HepG2 (cell line): Measurements from ENCODE around the gene CKS1B. TPM values are rescaled to one million over a fixed set of nuclear protein-coding genes. Genes with fewer than 3 reads are reported as not detected.

Source experiments
- CREM ChIP-seq, 2 experiments: sonication (generic) in 1 of 2; formaldehyde crosslinking in 1 of 2; IDR thresholded peaks; 2 replicates each; pipeline versions ENCODE4 v1.4.0 to v1.6.1; 2016 to 2020; ENCODE audit warnings: antibody characterized with exemption in 1 of 2, mild to moderate bottlenecking in 1 of 2, missing genetic modification reagents in 1 of 2
- ETV6 ChIP-seq: sonication (generic); formaldehyde crosslinking; conservative IDR thresholded peaks from 2 replicates; pipeline ENCODE4 v1.4.0; 2020; ENCODE audit warnings: missing genetic modification reagents
- IKZF4 ChIP-seq: sonication (generic); formaldehyde crosslinking; IDR thresholded peaks from 2 replicates; pipeline ENCODE4 v1.5.1; 2020; ENCODE audit warnings: borderline replicate concordance, mild to moderate bottlenecking, low read depth, missing genetic modification reagents; ENCODE audit errors: not compliant biosample characterization
- IKZF5 ChIP-seq: IDR thresholded peaks from 2 replicates; pipeline ENCODE4 v1.6.1; 2018; ENCODE audit warnings: missing genetic modification reagents, mild to moderate bottlenecking, missing compliant biosample characterization
- POLR2G ChIP-seq: fragments of 200-400 bp; formaldehyde crosslinking; IDR thresholded peaks from 2 replicates; pipeline ENCODE4 v1.6.1; 2018; ENCODE audit warnings: mild to moderate bottlenecking, low read depth, low read length, moderate library complexity
- STAT6 ChIP-seq: sonication (generic); formaldehyde crosslinking; IDR thresholded peaks from 2 replicates; pipeline ENCODE4 v1.4.0; 2020; ENCODE audit warnings: missing genetic modification reagents, mild to moderate bottlenecking, borderline replicate concordance
- ZBTB26 ChIP-seq: IDR thresholded peaks from 2 replicates; pipeline ENCODE4 v1.6.1; 2016; ENCODE audit warnings: missing compliant biosample characterization, missing genetic modification reagents, borderline replicate concordance
- ZBTB40 ChIP-seq, 2 experiments: fragments of 450-650 bp in 1 of 2; sonication (generic) in 1 of 2; formaldehyde crosslinking in 1 of 2; IDR thresholded peaks; 2 replicates each; pipeline versions ENCODE4 v1.6.1 to v1.8.0; 2016 to 2022; ENCODE audit warnings: antibody characterized with exemption in 1 of 2, mild to moderate bottlenecking in 1 of 2, missing genetic modification reagents in 1 of 2
- ZNF260 ChIP-seq: sonication (generic); formaldehyde crosslinking; IDR thresholded peaks from 2 replicates; pipeline ENCODE4 v1.4.0; 2020; ENCODE audit warnings: missing genetic modification reagents, low read depth, mild to moderate bottlenecking, borderline replicate concordance
- ZNF337 ChIP-seq: sonication (generic); formaldehyde crosslinking; IDR thresholded peaks from 2 replicates; pipeline ENCODE4 v1.5.1; 2020; ENCODE audit warnings: missing genetic modification reagents, low read depth, mild to moderate bottlenecking, borderline replicate concordance
- polyA plus RNA-seq, 8 experiments: library from polyadenylated mRNA; depleted of rRNA in 3 of 8; stranded (reverse) in 7 of 8; unstranded in 1 of 8; fragments of >200 nt; fragmentation: Illumina TruSeq in 4 of 8; extraction: Trizol in 4 of 8; gene quantifications; 2 replicates each; pipeline versions ENCODE4 v1.2.1 to v1.2.3, GENCODE V29; 2011 to 2016; ENCODE audit warnings: low read depth in 4 of 8, missing spikeins in 1 of 8, mixed read lengths in 1 of 8; ENCODE audit not compliant: insufficient read depth in 1 of 8
- total RNA-seq, 5 experiments: library from RNA; depleted of rRNA; stranded (reverse); fragments of >200 nt; fragmentation: Illumina TruSeq; extraction: Trizol; gene quantifications; 2 replicates each; pipeline ENCODE4 v1.2.3, GENCODE V29; 2016; ENCODE audit warnings: low read depth in 1 of 5

CKS1B gene
- total and polyA plus RNA-seq, 2 of the 13 experiments (the other 11 are each of a cell fraction or from before 2014, with no cell fraction given): 217 to 222 TPM

- TF ChIP-seq ZBTB26 (CRISPR knock-in tag) (0 out of 2 replicates have a peak, but pooled peaks have one; percentile 1), POLR2G (peak; percentile 5; the same call in 1 of the 2 replicates), CREM (IDR thresholded peaks at IDR 0.05) (peak; percentile 52; the same call in 1 of the 2 replicates), CREM (CRISPR knock-in tag; IDR thresholded peaks at IDR 0.05) (no peak), ETV6 (CRISPR knock-in tag) (no peak), STAT6 (no peak), IKZF5 (CRISPR knock-in tag) (no peak), ZNF337 (CRISPR knock-in tag) (no peak), ZNF260 (CRISPR knock-in tag) (no peak), ZBTB40 (IDR thresholded peaks at IDR 0.05) (no peak), ZBTB40 (CRISPR knock-in tag; IDR thresholded peaks at IDR 0.05) (no peak), IKZF4 (CRISPR knock-in tag) (no peak)
Measured at GRCh38 chr1:155001675-155002463, 27.4 kb downstream of the CKS1B start (continued).
